ENCODE measurements around the gene NLRP5.
"Not testable (repeated sequence)": the region's sequence is repeated elsewhere in the genome, so short reads cannot be mapped to it uniquely, and the experiment has no call there.

NLRP5 gene

GRCh38 chr19:56099638-56100539 lies 113.3 kb downstream of the NLRP5 start:
- no peak for DNase-seq

GRCh38 chr19:56101095-56101494 lies 114.5 kb downstream of the NLRP5 start:
- no peak for DNase-seq

- DNase-seq, result no peak
Measured at GRCh38 chr19:56101746-56102535, 115.4 kb downstream of the NLRP5 start.

GRCh38 chr19:56103027-56103614 lies 116.5 kb downstream of the NLRP5 start:
- no peak for DNase-seq

GRCh38 chr19:56104423-56104822 lies 117.8 kb downstream of the NLRP5 start:
- DNase-seq, result no peak

- peak; percentile 85 for DNase-seq
Measured at GRCh38 chr19:56105090-56105701, 118.6 kb downstream of the NLRP5 start.

- DNase-seq, result not testable (repeated sequence)
Measured at GRCh38 chr19:56105831-56106396, 119.3 kb downstream of the NLRP5 start.

- no peak for DNase-seq
Measured at GRCh38 chr19:56106397-56106849, 119.8 kb downstream of the NLRP5 start.

GRCh38 chr19:56106993-56107392 lies 120.4 kb downstream of the NLRP5 start:
- no peak for DNase-seq

GRCh38 chr19:56107626-56108351 lies 121.2 kb downstream of the NLRP5 start:
- DNase-seq, result no peak

GRCh38 chr19:56108447-56109195 lies 122.0 kb downstream of the NLRP5 start:
- no peak for DNase-seq

- no peak for DNase-seq
Measured at GRCh38 chr19:56109226-56109625, 122.7 kb downstream of the NLRP5 start.

- peak; percentile 79 for DNase-seq
Measured at GRCh38 chr19:56110515-56111448, 124.2 kb downstream of the NLRP5 start.

All from islet precursor cell (in vitro differentiated cells).